NCI-H748 (cell line): ENCODE measurements around the gene ARMC9.
"Not testable (repeated sequence)": the region's sequence is repeated elsewhere in the genome, so short reads cannot be mapped to it uniquely, and the experiment has no call there.

ENCODE experiments used
- DNase-seq: peaks from one replicate; lab custom pipeline; 2025; ENCODE audit not compliant: unreplicated experiment; lab: John Stamatoyannopoulos, UW

ARMC9 gene

DNA sequence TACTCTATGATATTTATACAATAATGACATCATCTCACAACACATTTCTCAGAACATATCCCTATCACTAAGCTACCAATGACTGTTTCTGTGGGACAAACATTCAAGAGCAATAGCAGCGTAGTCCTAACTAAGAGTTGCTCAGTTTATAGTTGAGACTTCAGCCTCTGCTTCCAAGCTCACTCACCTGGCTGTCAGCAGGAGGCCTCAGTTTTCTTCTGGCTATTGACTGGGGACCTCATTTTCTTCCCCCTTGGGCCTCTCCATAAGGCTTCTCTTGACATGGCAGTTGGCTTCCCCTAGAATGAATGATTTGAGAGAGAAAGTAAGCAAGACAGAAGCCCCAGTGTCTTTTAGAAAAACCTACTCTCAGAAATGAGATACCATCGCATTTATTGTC is 85.9 kb downstream of the ARMC9 start:
- no peak for DNase-seq

GRCh38 chr2:231286964-231287363 is 88.5 kb downstream of the ARMC9 start:
- DNase-seq, result no peak

DNA sequence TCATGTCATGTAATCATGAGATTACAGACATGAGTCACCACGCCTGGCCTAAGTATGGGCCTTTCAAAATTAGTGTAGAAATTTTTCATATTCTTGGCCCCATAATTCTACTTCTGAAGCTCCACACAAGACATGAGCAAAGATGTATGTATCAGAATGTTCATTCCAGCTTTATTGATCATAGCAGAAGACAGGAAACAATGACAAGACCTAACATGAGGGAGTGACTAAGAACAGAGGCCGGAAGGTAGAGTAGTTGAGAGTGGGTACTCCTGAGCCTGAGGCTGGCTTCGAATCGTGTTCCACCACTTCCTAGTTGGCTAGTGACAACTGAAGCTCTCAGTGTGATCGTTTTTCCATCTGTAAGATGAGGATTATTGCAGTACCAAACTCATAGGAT is 89.3 kb downstream of the ARMC9 start:
- no peak for DNase-seq

DNA sequence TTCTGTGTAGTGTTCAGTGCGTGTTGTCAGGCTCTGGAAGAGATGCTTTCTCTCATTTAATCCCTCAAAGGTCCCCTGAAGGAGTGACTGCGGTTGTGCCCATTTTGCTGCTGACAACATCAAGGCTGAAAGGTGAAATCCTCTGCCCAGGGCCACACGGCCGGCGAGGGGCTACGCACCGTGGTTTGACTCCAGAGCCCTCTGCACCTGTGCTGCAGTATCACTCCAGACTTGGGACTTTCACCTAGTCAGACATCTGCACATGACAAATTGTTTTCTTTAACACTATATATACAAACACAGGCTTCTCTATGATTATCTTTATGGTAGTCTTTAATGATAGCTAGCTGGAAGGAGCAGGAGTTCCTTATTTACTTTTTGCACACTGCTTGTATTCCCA is 90.2 kb downstream of the ARMC9 start:
- no peak for DNase-seq

- no peak for DNase-seq
Measured at GRCh38 chr2:231290321-231291015, 92.0 kb downstream of the ARMC9 start.

DNA sequence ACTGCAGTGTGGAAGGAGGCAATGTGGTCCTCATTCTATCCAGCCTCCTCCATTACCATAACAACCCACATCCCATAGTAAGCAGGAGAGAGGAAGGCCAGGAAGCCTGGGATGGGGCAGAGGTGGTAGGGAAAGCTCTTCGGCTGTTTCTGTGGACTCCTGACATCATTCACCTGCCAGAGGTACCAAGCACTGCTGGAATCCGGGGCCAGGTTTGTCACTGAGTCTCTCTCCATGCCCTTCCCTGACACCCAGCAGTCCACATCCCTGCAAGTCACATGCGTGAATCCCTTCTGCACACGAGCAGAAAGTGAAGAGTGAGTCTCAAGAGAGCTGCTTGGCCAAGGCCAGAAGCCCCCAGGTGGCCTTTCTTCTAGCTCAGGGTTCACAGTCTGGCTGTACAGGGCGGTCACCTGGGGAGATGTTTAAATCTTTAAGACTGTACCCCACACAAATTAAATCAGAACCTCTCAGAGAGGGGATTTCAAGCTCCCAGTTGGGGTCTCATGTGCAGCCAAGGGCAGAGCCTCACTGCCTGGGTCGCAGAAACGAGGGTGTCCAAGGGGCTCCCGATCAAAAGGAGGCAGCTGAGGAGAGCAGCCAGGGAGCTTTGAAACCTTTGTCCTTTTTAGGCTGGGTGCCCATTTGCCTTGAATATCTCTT is 94.2 kb downstream of the ARMC9 start:
- DNase-seq, result no peak

GRCh38 chr2:231293163-231293562 is 94.7 kb downstream of the ARMC9 start:
- DNase-seq, result no peak

GRCh38 chr2:231294116-231294515 is 95.7 kb downstream of the ARMC9 start:
- no peak for DNase-seq

- no peak for DNase-seq
Measured at GRCh38 chr2:231294571-231295362, 96.3 kb downstream of the ARMC9 start.

- DNase-seq, result no peak
Measured at GRCh38 chr2:231295363-231295655, 96.9 kb downstream of the ARMC9 start.

DNA sequence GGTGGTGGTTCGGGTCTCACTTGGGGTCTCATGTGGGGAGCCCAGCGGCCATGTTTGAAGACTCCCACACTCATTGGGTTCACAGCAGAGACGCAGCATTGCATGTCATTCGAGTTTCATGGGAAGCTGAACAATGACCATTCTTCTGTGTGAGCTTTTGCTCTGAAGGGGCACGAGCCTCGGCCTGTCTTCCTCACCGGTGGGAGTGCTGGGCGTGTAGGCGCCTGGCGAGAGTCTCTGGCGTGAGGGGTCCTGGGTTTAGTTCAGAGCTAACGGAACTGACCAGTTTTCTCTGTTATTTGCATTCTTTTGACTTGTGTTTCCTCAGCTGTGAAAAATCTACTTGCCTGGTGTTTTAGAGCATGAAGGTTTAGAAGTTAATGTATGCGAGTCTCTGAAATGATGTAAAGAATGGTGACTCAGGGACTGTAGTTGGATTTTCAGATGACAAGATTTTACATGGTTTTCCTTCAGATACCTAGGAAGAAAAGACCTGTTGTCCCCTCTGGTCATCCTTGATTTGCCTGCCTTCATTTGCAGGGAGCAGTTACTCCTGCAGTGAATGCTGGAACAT is 98.1 kb downstream of the ARMC9 start:
- DNase-seq, result no peak

DNA sequence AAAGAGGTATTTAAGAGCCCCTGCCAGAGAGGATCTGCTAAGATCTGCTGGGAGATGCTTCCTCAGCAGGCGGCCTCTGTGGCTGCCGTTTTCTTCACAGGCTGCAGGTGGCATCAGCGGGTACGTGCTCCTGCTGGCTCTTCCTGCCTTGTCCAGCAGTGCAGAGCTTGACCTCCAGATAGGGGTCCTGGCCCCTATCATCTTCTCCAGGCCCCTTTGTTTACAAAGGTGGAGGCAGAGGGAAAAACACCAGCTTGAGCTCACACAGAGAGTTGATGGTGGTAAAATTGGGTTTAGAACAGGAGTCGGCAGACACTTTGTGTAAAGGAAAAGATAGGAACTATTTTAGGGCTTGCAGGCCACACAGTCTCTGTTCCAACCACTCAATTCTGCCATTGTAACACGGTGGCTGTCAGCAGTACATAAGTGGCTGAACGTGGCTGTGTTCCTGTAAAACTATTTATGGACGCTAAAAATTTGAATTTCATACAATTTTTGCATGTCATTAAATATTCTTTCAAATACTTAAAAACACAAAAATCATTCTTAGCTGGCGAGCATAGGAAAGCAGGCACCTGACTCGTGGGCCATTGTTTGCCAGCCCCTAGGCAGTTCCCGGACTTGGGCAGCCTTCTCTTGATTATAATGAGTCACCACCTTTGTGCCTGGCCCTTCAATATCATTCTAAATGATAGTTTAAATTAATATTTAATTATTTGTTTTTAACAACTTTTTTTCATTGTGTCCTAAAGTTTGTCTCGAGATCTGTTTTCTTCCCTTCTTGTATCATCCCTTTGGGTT is 98.9 kb downstream of the ARMC9 start:
- DNase-seq, result peak; percentile 22

- DNase-seq, result no peak
Measured at GRCh38 chr2:231298091-231298490, 99.7 kb downstream of the ARMC9 start.

DNA sequence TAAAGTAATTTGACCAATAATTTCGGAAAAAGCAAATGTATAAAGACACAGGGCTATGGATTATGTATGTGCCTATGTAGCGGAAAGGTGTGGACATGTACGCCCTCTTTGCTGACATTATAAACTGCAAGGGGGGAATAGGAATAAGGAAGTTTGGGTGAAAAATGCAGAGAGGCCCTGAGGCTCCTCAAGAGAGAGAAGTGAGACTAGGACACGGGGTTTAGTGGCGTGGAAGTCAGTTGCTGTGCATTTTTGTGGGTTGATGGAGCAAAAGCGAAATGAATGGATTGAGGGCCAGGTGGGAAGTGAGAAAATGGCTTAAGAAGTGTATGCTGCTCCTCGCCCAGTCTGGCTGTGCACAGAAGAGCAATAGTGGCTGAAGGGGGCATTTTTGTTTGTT is 100.8 kb downstream of the ARMC9 start:
- DNase-seq, result no peak

DNA sequence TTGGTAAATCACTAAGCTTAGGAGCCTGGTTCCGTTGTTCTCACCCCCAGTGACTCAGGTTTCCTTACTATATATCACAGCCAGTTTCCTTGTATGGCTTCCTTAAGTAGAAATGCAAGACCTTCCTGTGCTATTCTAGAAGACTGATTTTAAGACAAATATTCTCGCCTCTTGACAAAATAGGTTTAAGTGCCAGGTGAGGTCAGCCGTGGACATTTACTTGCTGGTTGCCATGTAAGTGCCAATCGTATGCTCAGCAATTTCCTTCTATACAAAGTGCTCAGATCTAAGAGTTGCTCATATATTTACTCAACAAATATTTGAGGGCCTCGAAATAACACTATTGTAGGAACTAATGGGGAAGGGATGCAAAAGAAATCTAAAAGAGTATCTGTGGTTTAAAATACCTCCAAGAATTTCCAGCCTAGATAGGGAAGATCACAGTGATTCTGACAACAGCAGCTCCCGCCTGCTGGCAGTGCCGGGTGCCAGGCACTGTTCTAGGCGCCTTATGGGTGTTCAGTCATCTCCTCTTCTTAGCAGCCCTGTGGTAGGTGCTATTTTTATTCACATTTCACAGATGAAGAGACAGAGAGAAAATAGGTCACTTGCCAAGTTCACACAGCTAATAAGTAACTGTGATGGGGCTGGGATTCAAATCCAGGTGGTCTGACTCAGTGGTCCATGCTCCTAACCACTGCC is 101.7 kb downstream of the ARMC9 start:
- no peak for DNase-seq

DNA sequence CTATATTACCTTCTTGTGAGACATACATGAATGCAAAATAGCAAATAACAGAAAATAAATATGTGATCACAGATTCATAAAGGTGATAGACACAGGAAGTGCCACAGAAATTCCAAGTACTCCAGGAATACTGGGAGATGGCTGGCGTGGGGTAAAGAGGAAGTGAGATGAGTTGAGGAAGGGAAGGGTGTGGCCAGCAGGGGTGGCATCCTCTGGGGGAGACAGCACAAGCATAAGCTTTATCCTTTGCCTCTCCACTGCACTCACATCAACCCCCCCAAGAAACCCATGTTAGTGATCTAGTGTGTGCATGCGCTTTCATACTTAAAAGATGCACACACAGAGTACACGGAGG is 102.3 kb downstream of the ARMC9 start:
- DNase-seq, result no peak

DNA sequence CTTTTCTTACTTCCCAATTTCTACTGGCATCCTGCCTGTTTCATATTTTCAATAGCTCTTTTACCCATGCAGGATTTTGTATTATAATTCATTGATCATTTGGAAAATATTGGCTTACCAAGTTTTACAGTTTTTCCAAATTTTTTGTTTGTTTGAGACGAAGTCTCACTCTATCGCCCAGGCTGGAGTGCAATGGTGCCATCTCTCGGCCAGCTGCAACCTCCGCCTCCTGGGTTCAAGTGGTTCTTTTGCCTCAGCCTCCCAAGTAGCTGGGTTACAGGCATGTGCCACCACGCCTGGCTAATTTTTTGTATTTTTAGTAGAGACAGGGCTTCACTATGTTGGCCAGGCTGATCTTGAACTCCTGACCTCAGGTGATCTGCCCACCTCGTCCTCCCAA is 105.8 kb downstream of the ARMC9 start:
- DNase-seq, result not testable (repeated sequence)

DNA sequence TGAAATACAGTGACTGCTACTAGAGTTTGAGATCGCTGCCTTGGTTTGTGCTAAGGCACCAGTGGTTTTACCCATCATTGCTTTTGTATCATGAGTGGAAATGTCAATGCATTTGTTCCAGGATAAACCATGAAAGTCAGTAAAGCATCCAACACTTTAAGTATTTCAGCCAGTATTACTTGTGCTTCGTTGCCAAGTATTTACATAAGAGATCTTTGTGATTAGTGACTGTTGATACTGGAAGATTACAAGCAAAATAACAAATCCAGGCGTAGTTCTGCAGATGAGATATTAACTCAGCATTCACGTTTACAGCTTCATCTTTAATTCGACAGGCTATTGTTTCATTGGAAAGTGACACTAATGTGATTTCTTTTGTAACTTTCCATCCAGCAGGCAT is 106.8 kb downstream of the ARMC9 start:
- no peak for DNase-seq

DNA sequence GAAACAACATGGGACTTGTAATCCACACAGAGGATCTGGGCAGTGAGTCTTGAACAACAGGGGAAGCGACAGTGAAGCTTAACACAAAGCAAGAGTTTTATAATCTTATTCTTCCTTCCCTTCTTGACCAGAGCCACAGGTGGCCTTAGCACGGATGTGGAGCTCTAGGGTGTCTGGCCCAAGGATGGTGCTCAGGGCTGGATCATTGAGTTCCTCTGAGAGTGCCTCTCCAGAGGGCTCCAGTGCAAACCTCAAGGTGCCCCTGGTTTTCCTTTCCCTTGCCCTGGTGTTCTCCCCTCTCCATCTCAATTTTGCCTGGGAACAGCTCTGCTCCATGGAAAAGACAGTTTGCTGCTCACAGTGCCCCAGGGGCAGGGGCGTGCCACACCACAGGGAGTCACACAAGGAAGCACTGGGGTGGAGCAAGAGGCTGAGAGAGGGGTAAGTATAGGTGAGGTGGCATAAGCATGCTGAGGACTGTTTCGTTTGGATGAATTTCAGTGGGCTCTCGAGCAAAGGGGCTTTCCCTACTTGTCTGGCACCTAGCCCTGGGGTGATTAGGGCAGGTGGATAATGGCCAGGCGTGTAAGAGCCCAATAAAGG is 108.5 kb downstream of the ARMC9 start:
- DNase-seq, result no peak

DNA sequence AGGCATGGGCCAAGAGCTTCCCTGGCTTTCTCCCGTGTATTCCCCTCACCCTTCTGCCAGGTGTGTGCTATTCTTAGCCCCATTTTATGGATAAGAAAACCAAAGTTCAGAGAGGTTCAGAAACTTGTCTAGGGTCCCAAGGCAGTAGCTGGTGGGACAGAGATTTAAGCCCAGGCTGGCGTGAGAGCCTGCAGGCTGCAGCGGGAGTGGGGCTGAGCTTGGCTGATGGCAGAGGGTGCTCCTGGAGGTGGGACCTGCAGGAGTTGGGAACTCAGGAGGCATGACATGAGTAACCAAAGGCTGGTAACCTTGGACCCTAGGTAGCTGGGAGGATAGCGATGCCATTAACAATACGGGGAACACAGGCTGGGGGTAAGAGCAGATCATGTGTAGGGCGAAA is 109.8 kb downstream of the ARMC9 start:
- no peak for DNase-seq
